ENCODE data around the gene CACNA2D3. TPM values are rescaled to one million over a fixed set of nuclear protein-coding genes. Genes with fewer than 3 reads are reported as not detected.

CACNA2D3 gene
- total RNA-seq, 1 experiment from 2014 or later, result not detected

DNA sequence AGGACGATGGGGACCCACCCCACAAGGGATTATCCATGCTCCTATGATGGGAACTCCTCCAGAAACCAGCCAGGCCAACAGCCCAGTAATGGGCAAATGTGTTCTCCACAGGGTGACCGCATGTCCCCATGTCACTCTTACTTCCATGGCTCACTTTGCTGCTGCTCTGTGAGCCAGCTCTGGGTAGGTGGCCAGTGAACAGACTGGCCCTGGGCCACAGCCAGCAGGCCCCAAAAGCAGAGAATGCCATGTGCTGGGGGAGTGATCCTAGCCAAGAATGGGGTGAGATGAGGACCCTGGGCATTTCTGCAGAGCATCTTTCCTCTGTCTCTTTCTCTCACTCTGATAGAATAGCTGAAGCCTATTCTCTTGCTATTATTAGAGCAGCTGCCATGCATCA, 414.1 kb downstream of the CACNA2D3 start:
- Mint-ChIP-seq H3K36me3 (ENCODE audit: insufficient read depth, unreplicated experiment) (peaks cover 5% of the 10 kb centered on the region), H3K4me1 (ENCODE audit: low read depth, unreplicated experiment) (no peaks in the 10 kb centered on the region), H3K9me3 (ENCODE audit: unreplicated experiment) (no peaks in the 10 kb centered on the region), H3K27ac (ENCODE audit: unreplicated experiment) (no peak overlapping the region), H3K27me3 (ENCODE audit: insufficient read depth, unreplicated experiment) (peaks cover 11% of the 10 kb centered on the region), H3K4me3 (ENCODE audit: unreplicated experiment) (no peak overlapping the region)
- POLR2A ChIA-PET, result no interaction called here
- DNase-seq, result no peak
- H3K36me3 ChIP-seq (ENCODE audit: control insufficient read depth, insufficient read depth, low read length), result no peaks in the 10 kb centered on the region
- H3K4me3 ChIP-seq (ENCODE audit: low read depth, low read length), result no peak overlapping the region
- H3K9me3 ChIP-seq, result no peaks in the 10 kb centered on the region
- intact Hi-C loops (cut with micrococcal nuclease; ENCODE audit: unreplicated experiment), result loop anchor here (10.0 kb wide), 1 partner anchor 102 kb away; no protein-coding TSS in a partner anchor
- CTCF ChIA-PET, result no interaction called here
- no peaks in the 10 kb centered on the region for H3K27me3 ChIP-seq (replicated peaks; ENCODE audit: control insufficient read depth, insufficient read depth, low read length)
- no peaks in the 10 kb centered on the region for H3K4me1 ChIP-seq
- no TSS peak for BruUV-seq (replicated peaks)
- TF ChIP-seq CTCF (IDR thresholded peaks at IDR 0.05; ENCODE audit: insufficient read depth in 1 of 2, low read depth in 1 of 2, low read length in 1 of 2, severe bottlenecking in 1 of 2, unreplicated experiment in 1 of 2), result no peak

GRCh38 chr3:54537506-54537905, 415.2 kb downstream of the CACNA2D3 start:
- no peaks in the 10 kb centered on the region for H3K9me3 Mint-ChIP-seq (ENCODE audit: unreplicated experiment)

DNA sequence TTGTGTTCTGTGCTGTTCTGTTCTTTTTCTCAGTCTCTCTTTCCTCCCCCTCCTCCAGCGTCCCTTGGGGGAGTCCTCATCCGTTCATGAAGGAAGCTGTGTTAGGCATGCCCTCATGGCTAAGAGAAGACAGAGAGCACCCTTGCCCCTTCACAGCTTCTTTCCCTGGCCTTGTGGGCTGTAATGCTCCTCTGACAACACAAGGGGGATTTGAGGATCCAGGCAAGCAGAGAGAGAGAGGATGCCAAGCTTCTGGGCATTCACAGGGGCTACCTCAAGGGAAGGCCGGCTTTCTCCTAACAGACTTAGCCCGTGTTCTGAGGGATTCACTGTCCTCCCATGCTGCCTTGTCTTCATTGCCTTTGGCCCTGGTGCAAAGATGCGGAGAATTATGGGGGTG, 416.0 kb downstream of the CACNA2D3 start:
- BruUV-seq (replicated peaks), result no TSS peak
- TF ChIP-seq CTCF (IDR thresholded peaks at IDR 0.05; ENCODE audit: insufficient read depth in 1 of 2, low read depth in 1 of 2, low read length in 1 of 2, severe bottlenecking in 1 of 2, unreplicated experiment in 1 of 2), result peak in 1 of 2 experiments; percentile 19
- CTCF ChIA-PET, result no interaction called here

More at GRCh38 chr3:54537506-54537905, 415.2 kb downstream of the CACNA2D3 start:
- POLR2A ChIA-PET, result no interaction called here
- intact Hi-C loops (cut with micrococcal nuclease; ENCODE audit: unreplicated experiment), result loop anchor here (10.0 kb wide), 1 partner anchor 103 kb away; no protein-coding TSS in a partner anchor
- no peaks in the 10 kb centered on the region for H3K9me3 ChIP-seq
- peaks cover 5% of the 10 kb centered on the region for H3K36me3 Mint-ChIP-seq (ENCODE audit: insufficient read depth, unreplicated experiment)
- H3K27me3 Mint-ChIP-seq (ENCODE audit: insufficient read depth, unreplicated experiment), result peaks cover 11% of the 10 kb centered on the region
- no peak for TF ChIP-seq CTCF (IDR thresholded peaks at IDR 0.05; ENCODE audit: insufficient read depth in 1 of 2, low read depth in 1 of 2, low read length in 1 of 2, severe bottlenecking in 1 of 2, unreplicated experiment in 1 of 2)
- H3K4me1 Mint-ChIP-seq (ENCODE audit: low read depth, unreplicated experiment), result no peaks in the 10 kb centered on the region
- no peaks in the 10 kb centered on the region for H3K4me1 ChIP-seq
- H3K36me3 ChIP-seq (ENCODE audit: control insufficient read depth, insufficient read depth, low read length), result no peaks in the 10 kb centered on the region
- CTCF ChIA-PET, result no interaction called here
- no TSS peak for BruUV-seq (replicated peaks)
- no peak overlapping the region for H3K4me3 Mint-ChIP-seq (ENCODE audit: unreplicated experiment)
- no peak overlapping the region for H3K4me3 ChIP-seq (ENCODE audit: low read depth, low read length)
- no peaks in the 10 kb centered on the region for H3K27me3 ChIP-seq (replicated peaks; ENCODE audit: control insufficient read depth, insufficient read depth, low read length)
- no peak for DNase-seq
- H3K27ac Mint-ChIP-seq (ENCODE audit: unreplicated experiment), result no peak overlapping the region

More for the DNA sequence above, 416.0 kb downstream of the CACNA2D3 start:
- H3K4me1 ChIP-seq, result no peaks in the 10 kb centered on the region
- H3K36me3 Mint-ChIP-seq (ENCODE audit: insufficient read depth, unreplicated experiment), result peaks cover 5% of the 10 kb centered on the region
- H3K4me3 Mint-ChIP-seq (ENCODE audit: unreplicated experiment), result no peak overlapping the region
- no peaks in the 10 kb centered on the region for H3K36me3 ChIP-seq (ENCODE audit: control insufficient read depth, insufficient read depth, low read length)
- intact Hi-C loops (cut with micrococcal nuclease; ENCODE audit: unreplicated experiment), result loop anchor here (10.0 kb wide), 1 partner anchor 104 kb away; no protein-coding TSS in a partner anchor
- H3K9me3 ChIP-seq, result no peaks in the 10 kb centered on the region
- no peaks in the 10 kb centered on the region for H3K9me3 Mint-ChIP-seq (ENCODE audit: unreplicated experiment)
- POLR2A ChIA-PET, result no interaction called here
- no peak overlapping the region for H3K27ac Mint-ChIP-seq (ENCODE audit: unreplicated experiment)
- no peak overlapping the region for H3K4me3 ChIP-seq (ENCODE audit: low read depth, low read length)
- H3K4me1 Mint-ChIP-seq (ENCODE audit: low read depth, unreplicated experiment), result no peaks in the 10 kb centered on the region
- no peaks in the 10 kb centered on the region for H3K27me3 ChIP-seq (replicated peaks; ENCODE audit: control insufficient read depth, insufficient read depth, low read length)
- no peak for DNase-seq
- peaks cover 14% of the 10 kb centered on the region for H3K27me3 Mint-ChIP-seq (ENCODE audit: insufficient read depth, unreplicated experiment)

Measured in Caco-2 (cell line).